Pons (tissue), 1 donor: Measurements from ENCODE around the gene UTRN.

Source experiments
- DNase-seq: peaks from one replicate; pipeline ENCODE4 v3.0.0-alpha.2; 2016; ENCODE audit warnings: low spot score

The UTRN gene

GRCh38 chr6:144283646-144284477 lies 1.3 kb upstream of the UTRN start:
- no peak for DNase-seq

- DNase-seq, result no peak
Measured at GRCh38 chr6:144284478-144284782, 705 bp upstream of the UTRN start.

DNA sequence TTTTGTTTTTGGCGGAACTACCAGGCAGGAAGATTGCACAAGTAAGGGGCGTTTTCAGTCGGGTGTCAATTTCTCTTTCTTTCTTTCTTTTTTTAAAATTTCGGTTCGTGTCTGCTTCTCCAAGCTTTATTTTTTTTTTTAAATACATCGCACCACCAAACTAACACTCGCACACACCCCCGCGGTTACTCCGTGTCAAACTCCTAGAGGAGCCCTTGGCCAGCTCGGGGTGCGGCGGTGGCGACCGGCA lies 338 bp downstream of the UTRN start:
- no peak for DNase-seq

DNA sequence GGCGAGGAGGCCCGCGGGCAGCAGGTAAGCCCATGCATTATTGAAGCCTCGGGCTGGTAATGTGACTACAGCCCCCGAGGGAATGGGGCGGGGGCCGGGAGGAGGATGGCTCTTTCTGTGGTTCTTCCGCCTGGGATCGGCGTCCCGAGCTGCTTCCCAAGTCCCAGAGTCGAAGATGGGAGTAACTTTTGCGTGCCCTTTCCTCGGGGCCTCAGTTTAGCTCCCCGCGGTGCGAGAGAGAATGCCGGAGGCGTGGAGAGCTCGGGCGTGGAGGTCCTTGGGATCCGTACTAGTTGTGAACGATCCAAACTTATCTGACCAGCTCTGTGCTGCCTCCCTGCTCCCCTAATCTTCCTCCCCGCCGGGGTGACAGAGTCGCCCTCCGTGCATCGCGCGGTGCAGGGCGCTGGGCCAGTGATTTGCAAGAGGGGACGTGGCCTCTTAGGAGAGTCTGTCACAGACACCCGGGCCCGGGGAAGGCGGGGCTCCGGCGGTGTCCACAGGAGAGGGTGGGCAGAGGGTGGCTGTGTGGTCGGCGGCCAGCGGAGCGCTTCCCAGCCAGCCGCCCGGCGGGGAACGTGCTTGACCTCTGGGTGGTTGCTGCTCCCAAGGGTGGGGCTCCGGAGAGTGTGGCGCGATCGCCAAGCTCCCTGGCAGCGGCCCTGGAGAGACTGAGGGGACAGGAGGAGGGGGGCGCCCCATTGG lies 815 bp downstream of the UTRN start:
- DNase-seq, result no peak

GRCh38 chr6:144286503-144287393 lies 1.6 kb downstream of the UTRN start:
- DNase-seq, result no peak

- DNase-seq, result no peak
Measured at GRCh38 chr6:144289006-144289405, 3.9 kb downstream of the UTRN start.

DNA sequence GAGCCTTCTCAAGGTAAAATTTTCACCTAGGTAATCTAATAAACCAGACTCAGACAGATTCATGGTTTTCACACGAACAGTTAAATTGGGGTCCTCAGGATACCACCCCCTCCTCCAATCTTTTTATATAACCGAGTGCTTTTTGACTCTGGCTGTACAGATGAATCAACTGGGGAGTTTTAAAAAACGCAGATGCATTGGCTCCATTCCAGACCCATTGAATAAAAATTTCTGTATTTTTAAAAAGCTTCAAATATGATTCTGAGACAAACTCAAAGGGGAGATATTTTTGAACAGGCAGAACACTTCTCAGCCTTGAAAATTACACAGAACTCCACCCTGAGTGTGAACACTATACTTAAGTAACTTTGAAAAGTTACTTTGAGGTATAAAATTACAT lies 7.2 kb downstream of the UTRN start:
- no peak for DNase-seq

GRCh38 chr6:144294016-144294415 lies 8.9 kb downstream of the UTRN start:
- DNase-seq, result no peak

DNA sequence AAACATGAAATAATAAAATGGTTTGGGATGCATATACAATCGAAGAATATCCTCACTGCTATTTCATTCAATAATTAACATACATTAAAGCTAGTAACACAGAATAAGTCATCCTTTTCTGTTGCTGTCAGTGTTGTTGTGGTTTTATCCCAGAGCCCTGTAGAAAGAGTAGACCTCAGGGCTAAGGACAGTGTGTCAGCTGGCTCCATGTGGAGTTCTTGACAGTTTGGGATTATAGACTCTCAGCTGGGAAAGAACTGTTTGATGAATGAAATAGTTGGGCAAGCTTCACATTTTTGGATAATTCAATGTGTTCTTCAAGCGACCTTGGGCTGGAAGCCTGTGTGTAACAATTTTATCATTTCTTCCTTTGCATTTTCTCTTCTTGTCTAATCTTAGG lies 10.1 kb downstream of the UTRN start:
- no peak for DNase-seq

DNA sequence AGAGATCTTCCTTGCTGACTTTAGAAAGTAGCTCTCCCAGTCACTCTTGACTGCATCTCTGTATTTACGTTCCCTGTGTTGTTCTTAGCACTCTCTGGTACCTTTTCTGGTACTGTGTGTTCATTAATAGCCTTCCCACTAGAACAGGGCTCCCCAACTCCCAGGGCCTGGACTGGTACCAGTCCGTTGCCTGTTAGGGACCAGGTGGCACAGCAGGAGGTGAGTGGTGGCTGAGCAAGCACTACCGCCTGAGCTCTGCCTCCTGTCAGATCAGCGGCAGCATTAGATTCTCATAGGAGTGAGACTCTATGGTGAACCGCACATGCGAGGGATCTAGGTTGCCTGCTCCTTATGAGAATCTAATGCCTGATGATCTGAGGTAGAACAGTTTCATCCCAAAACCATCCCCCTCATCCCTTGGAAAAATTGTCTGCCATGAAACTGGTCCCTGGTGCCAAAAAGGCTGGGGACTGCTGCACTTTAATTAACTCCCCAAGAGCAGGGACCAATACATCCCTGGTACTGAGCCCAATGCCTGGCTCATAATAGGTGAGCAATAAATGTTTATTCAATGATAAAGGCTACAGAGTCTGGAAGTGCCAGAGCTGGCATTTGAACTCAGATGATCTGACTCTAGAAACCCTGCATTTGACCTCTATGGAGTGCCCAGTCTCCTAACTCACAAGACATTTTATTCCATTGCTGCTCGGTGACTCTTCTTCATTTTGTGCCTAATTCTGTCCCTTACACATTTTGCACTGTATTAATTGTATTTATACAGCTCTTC lies 11.0 kb downstream of the UTRN start:
- DNase-seq, result no peak

GRCh38 chr6:144296973-144297372 lies 11.8 kb downstream of the UTRN start:
- DNase-seq, result no peak

- DNase-seq, result no peak
Measured at GRCh38 chr6:144297511-144298100, 12.5 kb downstream of the UTRN start.

GRCh38 chr6:144298194-144298593 lies 13.1 kb downstream of the UTRN start:
- no peak for DNase-seq

DNA sequence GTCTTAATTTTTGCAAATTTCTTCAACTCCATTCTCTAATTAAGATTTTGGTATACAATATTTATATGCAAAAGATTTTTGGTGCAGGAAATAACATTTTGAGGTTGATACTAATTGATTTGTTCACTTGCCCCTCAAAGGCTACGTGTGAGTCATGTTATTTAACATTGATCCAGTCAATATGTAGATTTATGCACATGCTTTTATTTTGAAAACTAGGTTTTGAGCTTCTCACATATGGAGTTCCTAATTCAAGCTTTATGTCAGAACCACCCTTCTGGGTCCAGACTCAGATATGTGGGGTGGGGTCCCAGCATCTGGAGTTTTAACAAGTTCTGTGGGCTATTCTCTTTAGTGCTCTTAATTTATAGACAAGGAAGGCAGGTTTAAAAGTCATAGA lies 13.8 kb downstream of the UTRN start:
- DNase-seq, result no peak

- no peak for DNase-seq
Measured at GRCh38 chr6:144302701-144303372, 17.7 kb downstream of the UTRN start.

DNA sequence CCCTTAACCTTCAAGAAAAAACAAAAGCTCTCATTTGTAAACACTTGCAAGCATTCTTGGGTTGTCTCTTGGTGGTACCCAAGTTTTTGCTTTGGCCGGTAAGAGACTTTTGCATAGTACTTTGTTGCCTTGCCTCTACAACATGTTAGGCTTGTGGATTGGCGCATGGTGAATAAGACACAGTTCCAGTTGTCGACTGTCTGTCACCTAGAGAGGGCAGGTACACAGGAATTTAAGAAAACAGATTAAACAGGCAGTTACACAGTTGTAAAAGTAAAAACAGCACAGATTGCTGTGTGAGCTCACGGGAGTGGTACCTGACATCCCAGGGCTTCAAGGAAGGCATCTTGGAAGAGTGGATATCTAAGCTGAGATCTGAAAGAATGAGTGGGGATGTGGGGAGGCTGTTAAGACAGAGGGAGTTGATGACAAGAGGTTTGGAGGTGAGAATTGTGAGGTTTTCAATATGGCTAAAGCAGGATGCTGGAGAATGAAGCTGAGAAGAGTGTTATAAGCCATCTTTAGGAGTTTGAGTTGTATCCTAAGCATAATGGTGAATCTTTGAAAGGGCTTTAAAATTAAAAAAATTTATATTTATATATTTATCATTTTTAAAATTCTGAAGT lies 19.2 kb downstream of the UTRN start:
- no peak for DNase-seq

DNA sequence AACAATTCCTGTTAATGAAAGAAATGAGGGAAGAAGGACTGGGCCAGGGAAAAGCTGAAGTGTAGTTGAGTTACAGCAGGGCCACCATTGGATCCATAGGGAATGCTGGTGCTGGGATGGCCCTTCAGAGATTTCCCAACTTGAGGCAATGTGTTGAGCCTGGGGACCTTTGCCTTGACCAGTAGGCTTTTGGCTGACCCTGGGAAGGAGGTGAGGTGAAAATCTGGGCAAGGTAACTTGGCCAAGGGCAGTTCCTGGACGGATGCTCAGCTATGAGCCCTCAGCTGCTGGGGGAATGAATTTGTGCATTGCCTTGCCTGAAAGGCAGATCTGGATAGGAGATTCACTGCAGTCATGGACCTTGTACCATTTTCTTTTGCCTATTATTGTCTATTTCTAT lies 20.4 kb downstream of the UTRN start:
- no peak for DNase-seq

DNA sequence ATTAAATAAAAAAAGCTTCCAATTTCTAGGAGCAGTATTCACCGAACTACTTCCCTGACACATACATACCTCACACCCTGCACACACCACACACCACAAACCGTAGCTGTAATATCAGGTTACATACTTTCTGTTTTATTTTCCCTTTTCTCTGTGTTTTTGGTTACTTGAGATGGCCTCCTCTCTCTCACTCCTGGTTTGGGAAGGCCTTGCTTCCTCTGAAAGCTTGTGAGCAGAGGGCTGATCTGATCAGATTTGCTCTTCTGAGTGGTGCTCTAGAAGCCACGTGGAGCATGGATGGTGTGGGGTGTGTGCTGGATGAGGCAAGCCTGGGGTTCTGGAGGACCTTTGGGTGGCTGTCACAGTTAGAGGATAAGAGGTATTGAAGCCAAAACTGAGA lies 20.9 kb downstream of the UTRN start:
- no peak for DNase-seq

- DNase-seq, result no peak
Measured at GRCh38 chr6:144307880-144308279, 22.7 kb downstream of the UTRN start.

DNA sequence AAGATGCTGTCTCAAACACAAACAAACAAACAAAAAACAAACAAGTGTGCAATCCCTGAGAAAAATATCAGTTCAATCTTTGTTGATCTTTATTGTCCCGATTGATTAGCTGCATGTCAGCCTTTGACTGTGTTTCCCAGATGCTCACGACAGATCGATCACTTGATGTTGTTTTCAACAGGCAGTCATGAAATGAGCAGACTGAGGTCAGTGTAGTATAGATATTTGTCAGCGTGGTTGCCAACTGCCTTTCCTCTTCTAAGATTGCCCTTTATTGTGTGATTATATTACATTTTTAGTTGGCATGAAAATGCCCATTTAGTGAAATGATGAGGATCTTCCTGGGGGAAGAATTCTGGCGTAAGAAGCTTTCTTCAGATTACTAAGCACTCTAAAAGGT lies 25.6 kb downstream of the UTRN start:
- no peak for DNase-seq

- DNase-seq, result no peak
Measured at GRCh38 chr6:144311361-144311760, 26.2 kb downstream of the UTRN start.
